LNCAP (cell line): ENCODE data around the gene ECD.

Source experiments
- TF ChIP-seq, protein P1 (sequence below): fragments of 450-650 bp; IDR thresholded peaks from 2 replicates; pipeline ENCODE4 v1.5.1; 2017; ENCODE audit warnings: mild to moderate bottlenecking

The ECD gene

GRCh38 chr10:73205890-73206289 is 38.1 kb upstream of the ECD start:
- TF ChIP-seq, protein P1, sequence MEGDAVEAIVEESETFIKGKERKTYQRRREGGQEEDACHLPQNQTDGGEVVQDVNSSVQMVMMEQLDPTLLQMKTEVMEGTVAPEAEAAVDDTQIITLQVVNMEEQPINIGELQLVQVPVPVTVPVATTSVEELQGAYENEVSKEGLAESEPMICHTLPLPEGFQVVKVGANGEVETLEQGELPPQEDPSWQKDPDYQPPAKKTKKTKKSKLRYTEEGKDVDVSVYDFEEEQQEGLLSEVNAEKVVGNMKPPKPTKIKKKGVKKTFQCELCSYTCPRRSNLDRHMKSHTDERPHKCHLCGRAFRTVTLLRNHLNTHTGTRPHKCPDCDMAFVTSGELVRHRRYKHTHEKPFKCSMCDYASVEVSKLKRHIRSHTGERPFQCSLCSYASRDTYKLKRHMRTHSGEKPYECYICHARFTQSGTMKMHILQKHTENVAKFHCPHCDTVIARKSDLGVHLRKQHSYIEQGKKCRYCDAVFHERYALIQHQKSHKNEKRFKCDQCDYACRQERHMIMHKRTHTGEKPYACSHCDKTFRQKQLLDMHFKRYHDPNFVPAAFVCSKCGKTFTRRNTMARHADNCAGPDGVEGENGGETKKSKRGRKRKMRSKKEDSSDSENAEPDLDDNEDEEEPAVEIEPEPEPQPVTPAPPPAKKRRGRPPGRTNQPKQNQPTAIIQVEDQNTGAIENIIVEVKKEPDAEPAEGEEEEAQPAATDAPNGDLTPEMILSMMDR: no peak

DNA sequence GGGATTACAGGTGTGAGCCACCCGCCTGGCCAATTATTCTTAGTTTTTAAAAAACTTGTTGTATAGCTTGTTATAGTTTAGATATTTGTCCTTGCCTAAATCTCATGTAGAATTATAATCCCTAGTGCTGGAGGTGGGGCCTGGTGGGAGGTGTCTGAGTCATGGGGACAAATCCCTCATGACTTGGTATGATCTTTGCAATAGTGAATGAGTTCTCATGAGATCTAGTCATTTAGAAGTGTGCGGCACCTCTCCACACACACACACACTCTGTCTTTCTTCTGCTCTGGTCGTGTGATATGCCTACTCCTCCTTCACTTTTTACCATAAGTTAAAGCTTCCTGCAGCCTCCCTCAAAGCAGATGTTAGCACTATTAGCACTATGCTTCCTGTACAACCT is 37.3 kb upstream of the ECD start:
- TF ChIP-seq, protein P1: no peak

DNA sequence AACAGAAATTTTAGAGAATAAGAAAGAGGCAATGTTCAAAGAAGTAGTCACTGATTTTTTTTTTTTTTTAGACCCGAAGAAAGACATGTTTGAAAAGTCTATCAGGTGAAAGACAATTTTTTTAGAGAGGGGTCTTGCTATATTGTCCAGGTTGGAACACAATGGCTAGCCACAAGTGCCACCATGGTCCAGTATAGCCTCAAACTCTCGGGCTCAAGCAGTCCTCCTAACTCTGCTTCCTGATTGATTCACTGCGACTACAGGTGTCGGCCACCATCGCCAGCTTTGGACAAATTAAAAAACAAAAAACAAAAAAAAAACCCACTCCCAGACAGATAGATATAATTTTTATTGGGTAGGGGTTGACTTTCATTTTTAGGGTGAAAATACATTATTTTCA is 22.4 kb upstream of the ECD start:
- TF ChIP-seq, protein P1: no peak

GRCh38 chr10:73186266-73186665 is 18.5 kb upstream of the ECD start:
- TF ChIP-seq, protein P1: no peak

GRCh38 chr10:73183667-73184281 is 16.0 kb upstream of the ECD start:
- TF ChIP-seq, protein P1: no peak

- TF ChIP-seq, protein P1: no peak
These were observed 14.8 kb upstream of the ECD start for GRCh38 chr10:73182568-73182967.

DNA sequence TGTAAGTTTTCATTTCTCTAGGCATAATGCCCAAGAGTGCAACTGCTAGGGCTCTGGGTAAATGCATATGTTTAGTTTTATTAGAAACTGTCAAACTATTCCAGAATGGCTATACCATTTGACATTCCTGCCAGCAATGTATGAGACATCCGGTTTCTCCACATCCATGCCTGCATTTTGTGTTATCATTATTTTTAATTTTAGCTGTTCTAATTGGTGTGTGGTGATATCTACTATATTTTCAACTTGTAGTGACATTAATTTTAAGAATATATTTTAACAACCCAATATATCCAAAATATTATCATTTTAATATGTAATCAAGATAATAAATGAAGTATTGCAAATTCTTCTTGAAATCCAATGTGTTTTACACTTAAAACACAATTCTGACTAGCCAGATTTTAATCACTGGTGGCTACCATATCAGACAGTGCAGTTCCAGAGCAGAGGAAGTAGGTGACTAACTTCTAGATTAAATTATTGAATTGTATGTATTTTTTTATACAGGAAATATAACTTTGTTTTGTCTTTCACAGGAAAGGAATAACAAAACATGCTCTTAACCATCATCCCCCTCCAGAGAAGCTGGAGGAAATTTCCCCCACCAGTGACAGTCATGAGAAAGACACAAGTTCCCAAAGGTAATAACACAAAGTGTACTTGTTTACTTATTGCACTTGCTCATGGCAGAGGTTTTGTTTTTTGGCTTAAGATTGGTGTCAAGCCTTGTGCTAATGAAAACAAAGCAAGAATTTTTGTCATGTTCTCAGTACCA is 6.5 kb upstream of the ECD start:
- TF ChIP-seq, protein P1: no peak
